OCI-LY7 (cell line): ENCODE measurements around the gene TLE1. TPM values are rescaled to one million over a fixed set of nuclear protein-coding genes. Genes with fewer than 3 reads are reported as not detected.
"Not testable (repeated sequence)": the region's sequence is repeated elsewhere in the genome, so short reads cannot be mapped to it uniquely, and the experiment has no call there.

ENCODE experiments used
- BruUV-seq: library from RNA; stranded (reverse); fragments of 400-500 nt; replicated peaks from 2 replicates; lab custom pipeline; 2021; lab: Mats Ljungman, UMichigan
- CTCF ChIA-PET: fragments of 300-600 bp; sonication (Branson Sonifier 250); formaldehyde crosslinking; loops from one replicate; lab custom pipeline; 2022; ENCODE audit warnings: antibody characterized with exemption; ENCODE audit not compliant: unreplicated experiment; lab: Charles Lee
- POLR2A ChIA-PET: fragments of 300-600 bp; sonication (Branson Sonifier 250); formaldehyde crosslinking; loops from one replicate; lab custom pipeline; 2022; ENCODE audit warnings: antibody characterized with exemption; lab: Charles Lee
- DNase-seq: peaks from one replicate; pipeline ENCODE4 v3.0.0-alpha.2; 2015; ENCODE audit warnings: low spot score
- H2AFZ ChIP-seq: fragments of 200-600 bp; sonication (generic), shearing (Covaris generic); 2 replicates; pipeline ENCODE4 v1.6.1; 2014; ENCODE audit warnings: mild to moderate bottlenecking, antibody characterized with exemption, low read length, moderate library complexity
- H3K27ac ChIP-seq: fragments of 200-600 bp; sonication (generic); 2 replicates; pipeline ENCODE4 v1.5.1; 2014; ENCODE audit warnings: mixed run types, low read depth, mild to moderate bottlenecking, moderate library complexity, low read length, inconsistent platforms; ENCODE audit not compliant: poor library complexity, severe bottlenecking
- H3K36me3 ChIP-seq: fragments of 200-600 bp; sonication (generic); 2 replicates; pipeline ENCODE4 v1.6.1; 2014; ENCODE audit warnings: mild to moderate bottlenecking, antibody characterized with exemption, low read length, moderate library complexity, mixed read lengths; ENCODE audit not compliant: insufficient read depth
- H3K4me1 ChIP-seq: fragments of 200-600 bp; sonication (generic); 2 replicates; pipeline ENCODE4 v1.5.1; 2014; ENCODE audit warnings: mild to moderate bottlenecking, low read length; ENCODE audit not compliant: insufficient read depth, poor library complexity, severe bottlenecking
- H3K4me2 ChIP-seq: fragments of 200-600 bp; sonication (generic); 2 replicates; pipeline ENCODE4 v1.6.1; 2014; ENCODE audit warnings: mild to moderate bottlenecking, low read length
- H3K4me3 ChIP-seq: fragments of 200-600 bp; sonication (generic); 2 replicates; pipeline ENCODE4 v1.5.1; 2014; ENCODE audit warnings: mild to moderate bottlenecking, low read depth, low read length; ENCODE audit not compliant: poor library complexity, severe bottlenecking
- H3K79me2 ChIP-seq: fragments of 200-600 bp; sonication (generic); 2 replicates; pipeline ENCODE4 v1.6.1; 2016; ENCODE audit warnings: low read depth, mild to moderate bottlenecking, low read length, moderate library complexity, mixed read lengths; ENCODE audit not compliant: insufficient read depth
- H3K9me2 ChIP-seq: fragments of 200-600 bp; sonication (generic); 2 replicates; pipeline ENCODE4 v1.6.1; 2016; ENCODE audit warnings: mild to moderate bottlenecking, low read length, mixed read lengths; ENCODE audit not compliant: insufficient read depth
- H3K9me3 ChIP-seq: fragments of 200-600 bp; sonication (generic); 2 replicates; pipeline ENCODE4 v1.6.1; 2014; ENCODE audit warnings: mild to moderate bottlenecking, mixed run types, low read length, mixed read lengths
- H4K20me1 ChIP-seq: fragments of 200-600 bp; sonication (generic); 2 replicates; pipeline ENCODE4 v1.6.1; 2014; ENCODE audit warnings: mild to moderate bottlenecking, antibody characterized with exemption, low read length, moderate library complexity, mixed read lengths; ENCODE audit not compliant: insufficient read depth
- CTCF ChIP-seq: fragments of 200-600 bp; sonication (generic); conservative IDR thresholded peaks from 2 replicates; pipeline ENCODE4 v1.5.1; 2014; ENCODE audit warnings: mild to moderate bottlenecking, antibody characterized with exemption, low read length, moderate library complexity, mixed read lengths
- EZH2phosphoT487 ChIP-seq: fragments of 200-600 bp; sonication (generic); IDR thresholded peaks from 2 replicates; pipeline ENCODE4 v1.6.1; 2018; ENCODE audit warnings: low read depth, borderline replicate concordance, mild to moderate bottlenecking, mixed run types, antibody characterized with exemption, low read length, moderate library complexity, mixed read lengths
- intact Hi-C: fragments of 100-400 bp; cut with micrococcal nuclease; formaldehyde crosslinking; loops from one replicate; pipeline ENCODE4 v1.10.0; 2022; ENCODE audit not compliant: unreplicated experiment
- total RNA-seq, 2 experiments: library from RNA; depleted of rRNA in 1 of 2; stranded (reverse); fragments of >200 nt in 1 of 2; shearing (Covaris generic) in 1 of 2; gene quantifications; 2 replicates each; pipeline ENCODE4 v1.2.3, GENCODE V29; 2014 to 2022

TLE1 gene
- total RNA-seq, 2 experiments from 2014 or later = 0.13 TPM; not detected in 1

- Histone ChIP-seq H3K4me2 (no peak overlapping the region), H3K36me3 (no peaks in the 10 kb centered on the region), H3K4me3 (no peak overlapping the region), H4K20me1 (no peaks in the 10 kb centered on the region), H3K27ac (no peak overlapping the region), H3K9me3 (no peaks in the 10 kb centered on the region), H3K4me1 (no peaks in the 10 kb centered on the region), H2AFZ (no peak overlapping the region), H3K9me2 (no peaks in the 10 kb centered on the region), H3K79me2 (no peaks in the 10 kb centered on the region)
- no TSS peak for BruUV-seq
- DNase-seq = no peak
- TF ChIP-seq EZH2phosphoT487 = no peak
- TF ChIP-seq CTCF = no peak
- ChIA-PET POLR2A (no interaction called here), CTCF (no interaction called here)
- intact Hi-C loops = no loop called here
Observed at GRCh38 chr9:81596679-81597418, 92.5 kb downstream of the TLE1 start.

GRCh38 chr9:81595887-81596543 lies 93.3 kb downstream of the TLE1 start:
- Histone ChIP-seq H3K27ac (no peak overlapping the region), H3K4me2 (no peak overlapping the region), H3K4me1 (no peaks in the 10 kb centered on the region), H4K20me1 (no peaks in the 10 kb centered on the region), H3K9me3 (no peaks in the 10 kb centered on the region), H3K36me3 (no peaks in the 10 kb centered on the region), H3K79me2 (no peaks in the 10 kb centered on the region), H2AFZ (no peak overlapping the region), H3K9me2 (no peaks in the 10 kb centered on the region), H3K4me3 (no peak overlapping the region)
- ChIA-PET POLR2A (interaction anchor here (0.7 kb wide), 1 partner anchor 15 kb away, joined by 6 read pairs; no protein-coding TSS in a partner anchor), CTCF (no interaction called here)
- BruUV-seq = no TSS peak
- no peak for DNase-seq
- TF ChIP-seq EZH2phosphoT487 (no peak), CTCF (no peak)
- intact Hi-C loops = no loop called here

- H3K4me1 ChIP-seq, H3K79me2 ChIP-seq, H3K9me2 ChIP-seq, DNase-seq, H3K36me3 ChIP-seq, H3K4me3 ChIP-seq, H3K27ac ChIP-seq, H3K9me3 ChIP-seq, BruUV-seq, intact Hi-C loops, H2AFZ ChIP-seq, H3K4me2 ChIP-seq, CTCF ChIA-PET, H4K20me1 ChIP-seq: not testable (repeated sequence)
- POLR2A ChIA-PET = interaction anchor here (0.6 kb wide), 1 partner anchor 24 kb away, joined by 3 read pairs; no protein-coding TSS in a partner anchor
Observed at GRCh38 chr9:81595293-81595692, 94.1 kb downstream of the TLE1 start.
